ENCODE results near the gene CELA1.

GRCh38 chr12:51362307-51362706 is 15.8 kb upstream of the CELA1 start:
- TF ChIP-seq POLR2A (IDR thresholded peaks at IDR 0.05; ENCODE audit: low read depth) (no peak), CTCF (IDR thresholded peaks at IDR 0.05) (no peak), POLR2AphosphoS5 (IDR thresholded peaks at IDR 0.05) (no peak), EP300 (IDR thresholded peaks at IDR 0.05) (no peak)
